Activated naive CD8-positive, alpha-beta T cell treated with anti-CD3 and anti-CD28 coated beads for 36 hours (primary cell): ENCODE results near the gene HEXA. TPM values are rescaled to one million over a fixed set of nuclear protein-coding genes. Genes with fewer than 3 reads are reported as not detected.

ENCODE experiments used
- DNase-seq: peaks from one replicate; pipeline ENCODE4 v3.0.0; 2021
- H3K27ac Mint-ChIP-seq: one replicate; pipeline ENCODE4 v1.8.0; 2022; ENCODE audit warnings: mild to moderate bottlenecking, moderate library complexity, mixed read lengths
- H3K27me3 Mint-ChIP-seq: one replicate; pipeline ENCODE4 v1.8.0; 2022; ENCODE audit warnings: mild to moderate bottlenecking, mixed read lengths
- H3K36me3 Mint-ChIP-seq: one replicate; pipeline ENCODE4 v1.8.0; 2021; ENCODE audit warnings: mild to moderate bottlenecking, mixed read lengths
- H3K4me1 Mint-ChIP-seq: one replicate; pipeline ENCODE4 v1.8.0; 2021; ENCODE audit warnings: mixed read lengths
- H3K4me3 Mint-ChIP-seq: one replicate; pipeline ENCODE4 v1.8.0; 2022; ENCODE audit warnings: mild to moderate bottlenecking, moderate library complexity, mixed read lengths
- H3K9me3 Mint-ChIP-seq: one replicate; pipeline ENCODE4 v1.8.0; 2022; ENCODE audit warnings: mixed read lengths
- total RNA-seq, 2 experiments: library from RNA; stranded (reverse); gene quantifications; one replicate each; pipeline ENCODE4 v1.2.3, GENCODE V29; 2021

Gene HEXA
- total RNA-seq, 2 experiments from 2014 or later: 61.3 to 66.2 TPM

DNA sequence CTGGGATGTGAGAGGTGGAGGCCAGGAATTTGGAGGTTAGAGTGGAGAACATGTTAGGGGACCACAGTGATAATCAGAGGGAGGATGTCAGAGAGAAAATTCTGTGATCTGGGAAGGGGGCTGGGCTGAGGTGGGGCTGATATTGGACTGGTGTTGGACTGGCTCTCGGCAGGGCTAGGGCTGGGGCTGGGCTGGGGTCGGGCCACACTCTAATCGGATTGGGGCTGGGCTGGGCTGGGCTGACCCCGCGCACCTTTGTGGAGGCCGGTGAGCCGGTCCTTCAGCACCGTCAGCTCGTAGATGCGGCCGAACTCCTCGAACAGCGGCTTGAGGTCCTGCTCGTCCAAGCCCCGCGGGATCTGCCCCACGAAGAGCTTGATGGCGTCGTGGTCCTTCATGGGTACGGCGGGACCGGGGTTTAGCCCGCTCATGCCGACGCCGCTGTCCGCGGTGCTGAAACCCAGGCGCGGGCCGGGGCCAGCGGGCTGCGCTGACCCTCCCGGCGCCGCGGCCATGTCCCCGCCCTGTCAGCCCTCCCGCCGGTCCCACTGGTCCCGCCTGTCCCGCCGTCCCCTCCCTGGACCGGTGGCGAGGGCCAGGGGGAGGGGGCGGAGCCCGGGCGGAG is 56.3 kb downstream of the HEXA start:
- peak; percentile 64 for DNase-seq

DNA sequence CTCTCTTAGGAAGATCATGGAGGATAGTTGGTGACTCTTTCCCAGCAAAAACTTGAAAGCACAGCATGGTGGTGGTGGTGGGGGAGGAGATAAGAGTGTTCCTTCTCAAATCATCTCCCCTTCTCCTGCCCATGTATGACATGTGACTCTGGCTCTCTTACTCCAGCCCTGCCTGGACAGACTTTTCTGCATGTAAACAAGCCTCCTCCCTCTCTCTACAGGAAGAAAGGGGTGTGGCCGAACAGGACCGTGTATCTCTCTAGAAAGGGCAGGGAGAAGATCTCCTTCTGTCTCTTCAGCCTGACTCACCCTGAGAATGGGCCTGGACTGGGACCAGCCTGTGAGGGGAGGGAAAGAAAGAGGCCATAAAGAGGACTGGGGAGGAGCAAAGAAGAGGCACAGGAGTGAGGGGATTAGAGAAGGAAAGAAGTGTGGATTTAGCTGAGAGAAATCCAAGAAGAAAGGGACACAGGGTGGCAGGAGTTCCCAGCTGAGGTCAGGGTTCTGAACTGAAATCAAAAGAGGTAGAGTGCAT is 57.3 kb downstream of the HEXA start:
- peaks cover 2% of the 10 kb centered on the region for H3K9me3 Mint-ChIP-seq

More for the DNA sequence above, 56.3 kb downstream of the HEXA start:
- peaks cover 8% of the 10 kb centered on the region for H3K4me1 Mint-ChIP-seq
- peaks cover 10% of the 10 kb centered on the region for H3K27me3 Mint-ChIP-seq
- peaks cover 10% of the 10 kb centered on the region for H3K36me3 Mint-ChIP-seq
- H3K27ac Mint-ChIP-seq: no peak overlapping the region
- H3K9me3 Mint-ChIP-seq: peaks cover 8% of the 10 kb centered on the region
- H3K4me3 Mint-ChIP-seq: peak overlapping the region; percentile 54

DNA sequence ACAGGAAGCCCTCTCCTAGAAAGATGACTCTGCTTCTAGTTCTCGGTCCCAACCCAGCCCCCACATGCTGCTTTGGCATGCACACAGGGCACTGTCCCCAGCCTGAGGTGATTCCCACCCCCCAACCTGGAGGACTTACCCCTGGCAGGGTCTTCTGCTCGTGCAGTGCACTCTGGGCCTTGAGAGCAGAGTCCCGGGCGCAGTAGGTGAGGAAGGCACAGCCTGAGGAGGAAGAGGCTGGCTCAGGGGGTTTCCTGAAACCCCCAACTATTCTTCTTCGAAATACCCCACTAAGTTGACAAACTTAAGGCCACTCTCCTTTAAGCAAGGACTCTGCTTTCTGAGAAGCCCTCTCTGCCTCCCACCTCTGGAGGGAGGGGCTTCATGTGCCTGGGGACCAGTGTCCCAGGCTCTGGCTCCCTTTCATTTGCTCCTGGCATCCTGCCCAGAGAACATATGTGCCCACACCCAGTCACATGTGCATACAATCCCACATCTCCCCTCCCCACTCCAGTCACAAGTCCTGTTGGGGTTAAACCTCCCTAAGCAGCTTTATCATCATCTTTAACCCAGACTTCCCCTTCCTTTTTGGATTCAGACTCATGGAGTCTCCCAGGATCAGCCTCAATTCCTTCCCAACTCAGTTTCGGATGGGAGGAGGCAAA is 60.0 kb downstream of the HEXA start:
- Mint-ChIP-seq H3K9me3 (no peaks in the 10 kb centered on the region), H3K36me3 (no peaks in the 10 kb centered on the region), H3K27me3 (peaks cover 10% of the 10 kb centered on the region), H3K4me3 (no peak overlapping the region), H3K4me1 (peaks cover 6% of the 10 kb centered on the region), H3K27ac (no peak overlapping the region)
- no peak for DNase-seq

More for the DNA sequence above, 57.3 kb downstream of the HEXA start:
- H3K27me3 Mint-ChIP-seq: peaks cover 10% of the 10 kb centered on the region
- peaks cover 8% of the 10 kb centered on the region for H3K4me1 Mint-ChIP-seq
- H3K36me3 Mint-ChIP-seq: peaks cover 3% of the 10 kb centered on the region
- DNase-seq: no peak
- H3K27ac Mint-ChIP-seq: no peak overlapping the region
- H3K4me3 Mint-ChIP-seq: peak overlapping the region; percentile 46

DNA sequence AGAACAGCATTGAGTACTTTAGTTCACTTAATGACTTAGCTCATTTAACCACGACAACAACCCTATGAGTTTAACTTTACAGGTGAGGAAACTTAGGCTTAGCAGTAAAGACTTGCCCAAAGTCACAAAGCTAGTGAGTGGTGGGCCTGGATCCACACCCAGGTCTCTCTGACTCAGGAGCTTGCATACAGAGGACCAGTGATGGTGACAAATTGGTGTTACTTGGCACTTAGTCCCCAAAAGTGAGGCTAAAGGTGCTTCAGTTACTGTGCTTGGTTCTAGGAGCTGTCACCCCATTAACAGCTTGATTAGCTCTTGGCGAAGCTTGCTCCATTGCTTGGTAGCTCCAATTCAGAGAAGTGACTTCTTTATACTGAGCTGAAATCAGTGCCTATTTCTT is 61.9 kb downstream of the HEXA start:
- H3K27ac Mint-ChIP-seq: no peak overlapping the region

DNA sequence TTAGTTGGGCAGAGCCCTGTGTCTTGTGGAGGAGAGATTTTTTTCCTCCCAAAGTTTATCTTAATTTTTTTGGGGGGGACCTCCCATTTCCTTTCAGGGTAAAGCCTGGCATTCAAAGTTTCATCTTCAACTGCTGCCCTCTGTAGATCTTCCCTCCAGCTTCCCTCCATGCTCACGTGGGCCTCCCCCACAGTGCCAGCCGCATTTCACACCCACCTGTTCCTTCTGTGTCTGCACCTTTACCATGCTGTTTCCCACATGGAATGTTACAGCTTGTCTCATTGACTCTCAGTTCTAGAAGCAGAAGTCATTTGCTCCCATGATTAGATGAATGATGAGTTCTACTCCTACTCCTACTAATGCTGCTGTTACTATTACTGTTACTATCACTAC is 62.4 kb downstream of the HEXA start:
- no peak overlapping the region for H3K27ac Mint-ChIP-seq
- DNase-seq: no peak
- H3K4me3 Mint-ChIP-seq: no peak overlapping the region
- no peaks in the 10 kb centered on the region for H3K4me1 Mint-ChIP-seq
- no peaks in the 10 kb centered on the region for H3K9me3 Mint-ChIP-seq
- peaks cover under 1% of the 10 kb centered on the region for H3K27me3 Mint-ChIP-seq
- H3K36me3 Mint-ChIP-seq: no peaks in the 10 kb centered on the region

More for the DNA sequence above, 61.9 kb downstream of the HEXA start:
- no peaks in the 10 kb centered on the region for H3K9me3 Mint-ChIP-seq
- H3K36me3 Mint-ChIP-seq: no peaks in the 10 kb centered on the region
- peaks cover 5% of the 10 kb centered on the region for H3K27me3 Mint-ChIP-seq
- H3K4me1 Mint-ChIP-seq: no peaks in the 10 kb centered on the region
- no peak overlapping the region for H3K4me3 Mint-ChIP-seq
- no peak for DNase-seq

DNA sequence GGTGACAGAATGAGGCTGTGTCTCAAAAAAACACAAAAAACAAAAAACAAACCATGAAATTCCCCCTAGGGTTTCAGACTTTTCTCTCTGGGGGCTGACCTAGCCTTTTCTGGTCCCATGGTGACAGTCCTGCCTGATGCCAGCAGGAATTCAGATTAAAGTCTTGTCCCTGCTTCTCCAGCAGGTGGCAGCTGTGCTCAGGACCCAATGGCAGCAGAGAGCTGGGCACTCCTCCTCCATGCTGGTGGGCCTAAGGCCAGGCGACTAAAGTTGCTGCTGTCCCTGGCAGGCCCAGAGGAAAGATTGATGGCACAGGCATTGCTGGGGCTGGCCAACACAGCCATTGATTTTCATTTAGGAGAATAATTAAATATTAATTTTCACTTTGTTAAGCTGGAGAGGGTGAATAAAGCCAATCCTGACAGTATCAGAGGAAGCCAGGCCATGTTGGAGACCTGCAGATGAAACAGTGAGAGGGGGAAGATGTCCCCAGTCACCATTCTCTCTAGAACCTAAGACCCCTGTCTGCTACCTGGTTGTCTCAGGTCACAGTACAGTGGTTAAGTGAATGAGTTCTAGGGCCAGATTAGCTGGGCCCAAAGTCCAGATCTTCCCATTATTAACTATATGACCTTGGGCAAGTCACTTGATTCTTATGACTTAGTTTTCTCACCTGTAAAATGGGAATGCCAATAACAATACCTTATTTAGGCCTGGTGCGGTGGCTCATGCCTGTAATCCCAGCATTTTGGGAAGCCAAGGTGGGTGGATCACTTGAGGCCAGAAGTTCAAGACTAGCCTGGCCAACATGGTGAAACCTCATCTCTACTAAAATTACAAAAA is 63.0 kb downstream of the HEXA start:
- Mint-ChIP-seq H3K27ac (no peak overlapping the region), H3K36me3 (no peaks in the 10 kb centered on the region), H3K27me3 (no peaks in the 10 kb centered on the region)

DNA sequence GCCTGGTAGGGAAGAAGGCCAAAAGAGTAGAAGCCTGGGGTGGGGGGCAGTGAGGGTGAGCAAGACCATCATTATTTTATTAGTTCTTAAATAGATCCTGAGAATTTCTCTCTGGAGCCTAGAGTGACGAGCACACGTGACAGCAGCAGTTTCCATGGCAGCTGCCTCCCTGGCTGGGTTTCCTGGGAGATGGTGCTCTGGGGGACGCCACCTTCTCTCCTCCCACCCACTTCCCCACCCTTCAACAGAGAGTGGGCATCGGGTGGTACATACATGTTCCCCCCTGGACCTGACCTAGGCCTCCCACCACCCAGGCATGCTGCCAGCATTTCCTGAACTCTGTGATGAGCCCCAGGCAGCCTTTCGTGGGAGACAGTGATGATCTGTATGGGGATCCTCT is 68.8 kb downstream of the HEXA start:
- Mint-ChIP-seq H3K27me3 (no peaks in the 10 kb centered on the region), H3K9me3 (no peaks in the 10 kb centered on the region), H3K4me3 (no peak overlapping the region), H3K4me1 (peaks cover 3% of the 10 kb centered on the region), H3K27ac (no peak overlapping the region), H3K36me3 (peaks cover 2% of the 10 kb centered on the region)
- DNase-seq: no peak

More for the DNA sequence above, 63.0 kb downstream of the HEXA start:
- Mint-ChIP-seq H3K4me3 (no peak overlapping the region), H3K4me1 (no peaks in the 10 kb centered on the region), H3K9me3 (no peaks in the 10 kb centered on the region)
- peak; percentile 61 for DNase-seq

DNA sequence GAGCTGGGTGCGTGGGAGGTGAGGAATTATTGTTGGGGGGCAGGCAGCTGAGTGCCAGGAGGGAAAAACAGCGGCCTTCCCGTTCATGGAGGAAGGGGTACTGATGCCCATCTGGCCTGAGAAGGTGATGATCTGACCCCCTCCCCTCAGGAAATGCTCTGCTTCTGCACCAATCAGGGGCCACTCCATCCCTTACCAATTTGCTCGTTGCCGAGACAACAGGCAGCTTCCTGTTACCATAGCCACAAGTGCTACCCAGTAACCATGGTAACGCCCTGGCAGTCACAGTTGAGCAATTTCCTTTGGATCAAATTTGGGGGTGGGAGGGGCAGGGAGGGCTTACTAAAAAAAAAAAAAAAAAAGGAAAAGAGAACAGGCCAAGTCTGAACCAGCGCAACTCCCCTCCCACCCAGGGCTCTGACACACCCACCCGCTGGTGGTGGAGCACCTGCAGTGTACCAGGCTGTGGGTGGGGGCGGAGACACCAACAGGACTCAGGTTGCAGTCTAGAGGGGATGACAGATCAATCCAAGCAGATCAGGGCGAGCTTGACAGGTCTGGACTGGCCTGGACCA is 69.5 kb downstream of the HEXA start:
- DNase-seq: peak; percentile 36
- Mint-ChIP-seq H3K36me3 (peaks cover 2% of the 10 kb centered on the region), H3K27ac (peak overlapping the region; percentile 0), H3K9me3 (no peaks in the 10 kb centered on the region), H3K4me1 (peaks cover 3% of the 10 kb centered on the region), H3K4me3 (no peak overlapping the region), H3K27me3 (no peaks in the 10 kb centered on the region)

DNA sequence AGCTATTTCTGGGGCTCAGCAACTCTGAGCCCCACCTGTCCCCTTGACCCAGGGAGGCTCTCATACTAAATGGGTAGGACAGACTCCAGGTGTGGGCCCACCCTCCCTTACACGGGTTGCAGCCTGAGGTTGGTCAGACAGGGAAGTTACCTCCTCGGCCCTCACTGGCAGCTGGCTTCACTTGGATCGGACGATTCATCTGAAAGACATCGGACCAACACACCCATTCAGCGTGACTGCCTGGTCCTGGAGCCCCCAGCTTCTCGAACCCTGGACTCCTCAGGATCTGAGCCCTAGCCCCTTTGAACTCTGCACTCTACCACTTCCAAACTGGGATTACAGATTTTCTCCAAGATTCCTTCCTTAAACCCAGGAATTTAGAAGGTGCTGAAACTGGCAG is 71.2 kb downstream of the HEXA start:
- DNase-seq: no peak
- no peaks in the 10 kb centered on the region for H3K27me3 Mint-ChIP-seq
- H3K4me3 Mint-ChIP-seq: no peak overlapping the region
- peaks cover 2% of the 10 kb centered on the region for H3K36me3 Mint-ChIP-seq
- peaks cover 3% of the 10 kb centered on the region for H3K4me1 Mint-ChIP-seq
- H3K27ac Mint-ChIP-seq: no peak overlapping the region
- no peaks in the 10 kb centered on the region for H3K9me3 Mint-ChIP-seq

DNA sequence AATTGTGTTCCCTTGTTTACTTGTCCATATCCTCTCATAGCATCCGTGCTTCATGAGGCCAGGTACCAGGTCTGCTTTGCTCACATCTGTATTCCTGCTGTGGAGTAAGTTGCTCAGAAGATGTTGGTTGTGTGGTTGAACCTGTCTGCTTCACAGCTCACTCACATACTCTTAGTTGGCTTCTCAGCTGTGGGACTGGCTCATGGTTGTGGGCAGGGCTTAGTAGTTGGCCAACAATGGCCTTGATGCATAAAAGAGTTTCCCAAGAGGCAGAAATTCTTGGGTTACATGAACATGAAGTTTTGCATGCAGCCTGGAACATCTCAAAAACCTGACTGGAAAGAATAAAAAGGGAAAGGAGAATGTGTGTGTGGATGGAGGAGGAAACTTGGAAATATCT is 72.9 kb downstream of the HEXA start:
- H3K36me3 Mint-ChIP-seq: peaks cover 2% of the 10 kb centered on the region
- no peak overlapping the region for H3K4me3 Mint-ChIP-seq
- H3K9me3 Mint-ChIP-seq: no peaks in the 10 kb centered on the region
- H3K4me1 Mint-ChIP-seq: peaks cover 3% of the 10 kb centered on the region
- H3K27me3 Mint-ChIP-seq: no peaks in the 10 kb centered on the region
- no peak for DNase-seq
- no peak overlapping the region for H3K27ac Mint-ChIP-seq

Other genes with a start within 250 kb of the HEXA start
- gene GRAMD2A, start 178.2 kb downstream of the HEXA start, total RNA-seq: not detected
- 1,000 to 10,000 TPM; 2,301 to 2,323 TPM for gene PKM, start 144.8 kb downstream of the HEXA start, total RNA-seq
- gene PARP6, start 103.5 kb downstream of the HEXA start, total RNA-seq: 10 to 100 TPM; 43.0 to 47.3 TPM
- gene CELF6, start 55.9 kb downstream of the HEXA start, total RNA-seq: under 1 TPM; 0.16 TPM
- gene TMEM202, start 22.3 kb upstream of the HEXA start, total RNA-seq: not detected
- gene ARIH1, start 98.3 kb upstream of the HEXA start, total RNA-seq: 100 to 1,000 TPM; 152 to 160 TPM